Muscle of leg (tissue), 10 donors: ENCODE results near the gene ASXL3. TPM values are rescaled to one million over a fixed set of nuclear protein-coding genes. Genes with fewer than 3 reads are reported as not detected.

ENCODE experiments used
- DNase-seq: peaks from one replicate; pipeline ENCODE4 v3.0.0; 2013
- H3K27ac ChIP-seq: one replicate; pipeline ENCODE4 v1.5.1; 2013; ENCODE audit warnings: mild to moderate bottlenecking, low read length, control low read depth
- H3K27me3 ChIP-seq: one replicate; pipeline ENCODE4 v1.6.1; 2013; ENCODE audit warnings: low read length; ENCODE audit not compliant: control insufficient read depth, insufficient read depth
- H3K36me3 ChIP-seq: one replicate; pipeline ENCODE4 v1.6.1; 2013; ENCODE audit warnings: low read length; ENCODE audit not compliant: control insufficient read depth, insufficient read depth
- H3K4me1 ChIP-seq: one replicate; pipeline ENCODE4 v1.6.1; 2013; ENCODE audit warnings: low read length; ENCODE audit not compliant: control insufficient read depth, insufficient read depth
- H3K4me3 ChIP-seq: one replicate; pipeline ENCODE4 v1.5.1; 2013; ENCODE audit warnings: low read length, control low read depth
- H3K9me3 ChIP-seq: replicated peaks from 2 replicates; pipeline ENCODE4 v1.6.1; 2013; ENCODE audit warnings: low read depth, low read length; ENCODE audit not compliant: control insufficient read depth
- polyA plus RNA-seq, 8 donors: library from polyadenylated mRNA; unstranded; fragments of 120-200 nt; gene quantifications; one replicate each; pipeline versions ENCODE4 v1.2.1 to v1.2.3, GENCODE V29; 2013; ENCODE audit warnings: inconsistent platforms in 1 of 8, low replicate concordance in 1 of 8; ENCODE audit not compliant: insufficient read length in 8 of 8, insufficient read depth in 1 of 8
- total RNA-seq: library from RNA; stranded (reverse); fragments of 120-200 nt; gene quantifications from one replicate; pipeline ENCODE4 v1.2.4, GENCODE V29; 2013

ASXL3 gene
- total and polyA plus RNA-seq, 9 donors = 3.1 to 8.2 (median 4.0) TPM

DNA sequence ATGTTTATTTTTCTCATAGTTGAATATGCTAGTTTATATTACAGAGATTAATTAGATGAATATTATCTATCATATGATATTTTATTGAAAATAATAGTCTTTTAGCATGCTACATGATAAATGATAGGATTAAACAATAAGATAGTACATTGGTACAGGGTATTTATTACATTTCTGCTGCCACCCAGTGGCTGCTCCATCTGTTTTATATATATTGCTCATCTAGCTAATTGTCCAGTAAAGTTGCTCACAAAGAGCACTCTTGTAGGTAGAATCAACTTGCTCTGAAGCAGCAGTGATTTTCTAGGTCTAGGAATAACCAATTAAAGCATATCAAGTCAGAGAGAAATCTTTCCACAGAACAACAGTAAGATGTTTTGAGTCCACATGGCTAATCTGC lies 183.3 kb downstream of the ASXL3 start:
- H3K27ac ChIP-seq = no peak overlapping the region
- no peaks in the 10 kb centered on the region for H3K9me3 ChIP-seq
- no peaks in the 10 kb centered on the region for H3K36me3 ChIP-seq
- no peaks in the 10 kb centered on the region for H3K27me3 ChIP-seq
- H3K4me1 ChIP-seq = no peaks in the 10 kb centered on the region
- DNase-seq = peak; percentile 51
- no peak overlapping the region for H3K4me3 ChIP-seq

DNA sequence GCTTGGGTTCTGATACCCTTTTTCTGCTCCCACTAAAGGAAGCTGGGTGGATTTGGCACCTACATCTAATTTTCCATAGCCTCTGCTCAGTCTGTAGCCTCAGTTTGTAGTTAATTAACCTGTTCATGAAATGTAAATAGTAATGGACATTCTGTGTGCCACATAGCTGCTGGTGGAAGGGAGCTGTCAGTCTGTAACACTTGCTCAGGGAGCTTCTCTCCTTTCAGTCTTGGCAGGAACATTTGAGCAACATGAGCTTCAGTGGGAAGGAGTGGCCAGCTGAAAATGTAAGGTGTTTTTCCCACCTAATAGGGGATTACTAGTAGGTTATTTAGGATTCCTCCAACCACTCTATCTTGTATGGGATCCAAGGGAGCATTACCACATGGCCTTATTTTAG lies 203.4 kb downstream of the ASXL3 start:
- no peaks in the 10 kb centered on the region for H3K9me3 ChIP-seq
- H3K27me3 ChIP-seq = no peaks in the 10 kb centered on the region
- peak; percentile 37 for DNase-seq
- H3K4me1 ChIP-seq = peaks cover 2% of the 10 kb centered on the region
- no peak overlapping the region for H3K27ac ChIP-seq
- H3K4me3 ChIP-seq = no peak overlapping the region
- no peaks in the 10 kb centered on the region for H3K36me3 ChIP-seq

Other genes with a start within 250 kb of the ASXL3 start
- gene CCDC178, start 137.5 kb upstream of the ASXL3 start, total RNA-seq = 0.58 TPM
- under 1 TPM; 0.43 to 0.84 (median 0.53) TPM for gene CCDC178, start 137.5 kb upstream of the ASXL3 start, polyA plus RNA-seq